NCI-H345 treated with DMSO at 0.1 percent for 48 hours (cell line): ENCODE results near the gene CHRNE.

Experiments used
- DNase-seq: peaks from one replicate; lab custom pipeline; 2025; ENCODE audit not compliant: unreplicated experiment; lab: John Stamatoyannopoulos, UW

The CHRNE gene

DNA sequence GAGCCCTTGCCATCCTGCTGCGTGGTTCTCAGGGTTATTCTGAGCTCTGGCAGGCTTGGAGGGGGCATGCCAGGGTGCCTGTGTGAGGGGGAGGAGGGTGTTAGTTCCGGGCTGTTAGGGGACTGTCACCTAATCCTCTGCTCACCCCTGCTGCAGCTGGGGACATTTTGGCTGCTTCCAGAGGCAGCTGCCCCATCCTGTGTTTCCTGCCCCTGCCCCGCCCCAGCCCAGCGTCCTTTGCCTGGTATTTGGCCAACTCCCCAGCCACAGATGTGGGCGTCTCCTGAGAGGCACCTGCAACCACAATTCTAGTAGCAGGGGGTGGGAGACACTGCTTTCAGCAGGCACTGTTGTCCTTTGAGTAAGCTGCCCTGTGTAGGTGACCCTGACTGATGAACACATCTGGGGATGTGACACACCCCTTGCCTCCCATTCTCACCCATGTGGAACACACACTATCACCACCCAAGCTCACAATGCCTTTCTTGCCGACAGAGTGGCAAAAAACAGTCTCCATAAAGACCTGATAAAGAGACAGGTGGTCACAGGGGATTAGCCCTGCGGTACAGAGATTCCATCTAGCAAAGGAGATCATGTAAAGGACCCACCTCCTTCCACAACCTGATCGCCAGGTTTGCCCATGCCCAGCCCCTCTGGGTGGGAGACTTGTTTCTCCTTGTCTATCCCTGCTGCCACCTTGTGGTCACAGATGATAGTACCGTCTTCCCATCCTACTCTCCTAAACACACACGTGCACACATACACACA, at the start of gene CHRNE:
Gene CHRNE (minus strand): TSS at position 48 of the 768 bp plus-strand sequence. CDS start 35 bp downstream, at position 13.
- DNase-seq: peak; percentile 54

DNA sequence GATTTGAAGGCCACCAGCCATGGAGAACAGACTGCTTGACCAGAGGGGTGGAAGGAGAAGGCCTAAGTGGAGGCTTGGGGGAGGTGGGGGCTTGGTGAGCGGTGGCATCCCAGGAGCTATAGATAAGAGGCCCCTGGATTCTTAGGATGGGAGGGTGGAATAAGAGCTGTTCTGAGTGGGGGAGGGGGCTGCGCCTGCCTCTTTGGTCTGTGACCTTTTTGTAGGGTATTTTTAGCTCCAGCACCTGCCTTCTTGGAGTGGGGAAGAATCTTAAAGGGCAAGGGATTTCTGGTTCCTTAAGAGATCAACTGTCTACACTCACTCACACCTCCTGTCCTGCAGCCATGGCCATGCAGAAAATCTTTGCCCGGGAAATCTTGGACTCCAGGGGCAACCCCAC, 48.6 kb upstream of the CHRNE start:
- no peak for DNase-seq

DNA sequence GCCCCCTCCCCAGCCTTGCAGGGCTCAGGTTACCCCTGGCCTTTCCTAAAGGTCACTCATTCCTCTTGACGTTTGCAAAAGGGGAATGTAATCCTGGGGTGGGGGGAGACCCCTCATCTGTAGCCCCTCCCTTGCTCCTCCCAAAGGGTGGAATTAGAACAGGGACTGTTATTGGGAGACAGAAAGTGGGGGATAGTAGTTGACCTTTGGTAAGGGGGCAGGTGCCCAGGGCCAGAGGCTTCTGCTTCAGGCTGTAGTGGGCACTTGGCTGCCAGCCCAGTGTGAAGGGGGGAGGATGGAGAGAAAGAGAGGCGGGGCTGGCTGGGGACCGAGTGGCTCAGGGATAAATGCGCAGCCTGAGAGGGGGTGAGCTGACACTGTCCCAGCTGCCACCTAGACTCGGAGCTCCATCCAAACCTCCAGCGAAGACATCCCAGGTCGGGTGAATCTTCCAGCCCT, 47.9 kb upstream of the CHRNE start, which contains the start of gene ENO3:
Gene ENO3 (plus strand): TSS at position 374 of the 459 bp plus-strand sequence. CDS start 711 bp downstream, outside the sequence.
- no peak for DNase-seq

DNA sequence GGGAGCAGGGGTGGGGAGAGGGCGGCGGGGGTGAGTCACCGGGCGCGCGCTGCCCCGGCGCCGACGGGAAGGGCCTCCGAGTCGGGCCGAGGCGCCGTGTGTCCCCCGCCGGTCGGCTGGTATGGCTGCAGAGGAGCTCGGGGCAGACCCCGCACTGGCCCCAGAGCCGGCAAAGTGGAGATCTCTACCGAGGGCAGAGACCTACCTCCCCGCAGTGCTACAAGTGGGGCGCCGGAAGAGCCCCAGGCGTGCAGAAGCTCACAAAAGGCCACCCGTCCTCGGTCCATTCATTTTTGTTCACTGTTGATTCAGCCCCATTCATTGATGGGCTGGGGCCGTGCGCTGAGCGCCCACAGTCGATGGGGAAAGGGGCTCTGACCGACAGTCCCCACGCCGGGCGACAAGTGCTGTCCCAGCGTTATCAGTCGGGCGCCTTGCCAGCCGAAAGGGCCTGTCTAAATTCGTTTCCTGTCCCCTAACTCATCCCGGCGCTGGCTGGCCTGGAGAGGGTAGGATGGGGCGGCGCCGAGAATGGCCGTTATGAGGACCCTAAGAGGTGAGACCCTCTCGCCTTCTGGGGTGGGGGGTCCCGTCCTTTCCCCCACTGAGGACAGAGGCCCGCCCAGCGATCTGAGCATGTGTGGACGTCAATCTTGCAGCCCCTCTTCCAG, 47.3 kb upstream of the CHRNE start:
- no peak for DNase-seq

DNA sequence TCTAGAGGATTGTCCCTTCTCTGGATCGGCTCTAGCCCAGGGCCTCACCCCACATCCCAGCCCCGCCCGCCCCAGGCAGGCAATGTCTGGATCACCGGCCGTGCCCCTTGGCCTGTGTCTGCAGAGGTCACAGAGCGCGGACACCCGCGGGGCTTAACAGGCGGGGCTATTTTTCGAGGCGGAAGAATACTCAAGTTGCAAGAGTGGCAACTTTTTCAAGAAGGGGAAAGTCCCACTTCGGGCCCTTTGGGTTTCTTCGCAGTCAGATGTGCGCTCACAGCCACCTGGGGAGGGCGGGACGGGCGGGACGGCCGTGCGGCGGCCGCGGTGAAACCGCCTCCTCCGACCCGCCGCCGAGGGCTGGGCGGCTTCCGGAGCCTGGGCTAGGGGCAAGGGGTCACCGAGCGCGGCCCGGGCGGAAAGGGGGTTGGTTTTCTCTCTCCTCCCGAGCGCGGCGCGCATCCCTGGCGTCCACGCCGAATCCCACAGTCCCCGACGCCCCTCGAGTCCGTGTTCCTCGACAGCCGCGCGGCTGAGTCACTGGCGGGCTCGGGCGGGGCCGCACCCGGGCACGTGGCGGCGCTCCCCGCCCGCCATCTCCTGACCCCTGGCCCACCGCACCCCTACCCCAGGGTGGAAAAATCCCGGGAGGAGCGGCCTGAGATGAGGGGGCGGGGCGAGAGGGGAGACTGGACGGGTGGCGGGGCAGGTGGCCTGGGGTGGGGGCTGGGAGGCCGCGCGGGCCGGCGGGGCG, 46.6 kb upstream of the CHRNE start:
- DNase-seq: no peak

DNA sequence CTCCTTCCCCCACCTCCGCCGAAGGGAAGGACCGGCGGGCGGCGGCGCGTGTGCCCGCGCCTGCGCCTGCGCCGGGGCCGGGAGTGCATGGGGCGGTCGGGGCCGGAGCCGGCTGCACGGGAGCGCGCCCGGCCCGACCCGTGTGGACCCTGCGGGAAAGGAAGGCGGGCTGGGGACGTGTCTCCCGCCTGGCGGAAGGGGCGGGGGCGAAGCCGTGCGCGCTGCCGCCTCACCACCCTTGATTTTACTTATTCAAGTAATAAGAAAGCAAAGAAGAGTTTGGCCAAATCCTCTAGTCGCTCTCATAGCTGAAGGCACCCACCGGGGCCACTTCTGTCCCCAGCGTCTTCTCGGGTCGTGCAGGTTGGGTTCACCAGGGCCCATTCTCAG, 46.0 kb upstream of the CHRNE start:
- peak; percentile 50 for DNase-seq

DNA sequence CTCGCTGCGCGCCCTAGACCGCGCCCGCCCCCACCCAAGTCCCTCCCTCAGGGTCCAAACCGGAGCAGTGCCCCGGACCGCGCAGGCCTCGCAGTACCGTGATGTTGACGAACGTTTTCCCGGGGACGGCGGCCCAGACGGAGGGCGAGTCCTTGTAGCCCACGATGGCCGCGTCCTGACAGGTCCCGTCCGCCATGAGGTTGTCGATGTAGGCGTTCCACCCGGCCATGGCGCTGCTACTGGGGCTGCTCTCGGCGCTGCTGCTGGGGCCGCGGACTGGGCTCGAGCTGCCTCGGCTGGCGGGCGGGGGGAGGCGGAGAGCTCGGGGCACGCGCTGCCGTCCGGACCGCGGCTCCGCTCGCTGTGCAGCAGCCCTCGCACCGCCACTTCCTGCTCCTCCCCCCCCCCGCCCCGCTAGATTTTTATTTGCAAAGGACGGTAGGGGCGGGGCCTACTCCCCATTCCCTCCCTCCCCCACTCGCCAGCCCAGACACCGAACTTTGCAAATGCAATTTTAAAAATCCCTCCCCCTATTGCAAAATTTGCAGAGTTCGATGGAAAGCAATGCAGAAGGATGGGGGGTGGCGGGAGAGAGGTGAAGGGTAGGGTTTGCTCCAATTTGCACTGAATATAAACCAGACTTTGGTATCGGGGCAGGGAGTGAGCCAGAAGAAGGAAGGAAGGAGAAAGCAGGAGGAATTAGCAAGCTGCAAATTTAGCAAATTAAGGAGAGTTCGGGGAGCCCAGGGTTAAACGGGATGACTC, 45.5 kb upstream of the CHRNE start, which contains the start of gene PFN1:
Gene PFN1 (minus strand): TSS at position 365 of the 765 bp plus-strand sequence. CDS start 136 bp downstream, at position 229.
- peak; percentile 65 for DNase-seq

DNA sequence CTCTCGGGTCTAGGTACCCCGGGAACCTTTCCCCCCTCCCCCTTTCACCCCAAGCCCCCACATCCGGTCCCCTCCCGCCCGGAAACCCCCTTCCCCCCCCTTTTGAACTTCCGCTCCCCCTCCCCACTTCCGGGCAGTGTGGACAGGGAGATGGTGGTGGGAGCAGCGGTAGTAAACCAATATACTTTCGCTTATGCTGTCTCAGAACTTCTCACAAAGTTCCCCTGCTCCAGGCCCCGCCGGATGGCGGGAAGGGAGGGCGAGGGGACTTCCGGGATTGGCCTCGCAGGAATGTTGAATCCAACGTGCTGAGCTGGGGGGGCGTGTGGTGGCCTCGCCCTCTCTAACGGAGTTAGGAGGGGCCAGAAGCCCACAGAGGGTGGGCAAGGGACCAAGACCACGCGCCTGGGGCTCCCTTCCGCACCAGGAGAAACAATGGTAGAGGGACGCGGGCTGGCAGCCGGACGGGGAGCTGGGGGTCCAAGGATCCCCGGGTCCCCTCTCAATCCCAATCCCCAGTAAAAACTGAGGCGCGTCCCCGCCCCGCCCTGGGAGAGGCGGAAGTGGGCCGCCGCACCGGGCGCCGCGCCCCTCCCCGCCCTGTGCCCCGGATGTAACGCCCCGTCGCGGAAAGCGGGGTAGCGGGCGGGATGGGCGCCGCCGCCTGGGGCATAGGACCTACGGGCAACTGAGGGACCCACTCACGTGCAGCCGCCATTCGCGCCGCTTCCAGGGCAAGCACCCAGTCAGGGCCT, 44.7 kb upstream of the CHRNE start:
- no peak for DNase-seq

DNA sequence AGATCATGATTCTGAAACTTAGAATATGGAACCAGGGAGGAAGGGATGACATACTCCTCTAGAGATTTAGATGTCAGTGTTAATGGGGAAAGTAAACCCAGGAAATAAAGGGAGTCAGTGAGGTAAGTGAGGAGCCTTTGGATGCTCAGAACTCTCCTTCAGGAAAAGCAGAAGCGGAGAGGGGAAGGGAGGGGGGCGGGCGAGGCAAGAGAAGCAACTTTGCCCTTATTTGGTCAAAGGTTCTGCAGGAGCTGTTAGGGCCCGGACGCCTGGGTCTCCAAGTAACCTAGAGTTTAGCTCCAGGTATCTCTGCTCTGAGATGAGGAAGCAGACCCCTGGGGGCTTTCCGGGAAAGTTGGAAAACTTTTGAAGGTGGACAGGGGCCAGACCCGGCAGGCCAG, 44.1 kb upstream of the CHRNE start:
- no peak for DNase-seq

DNA sequence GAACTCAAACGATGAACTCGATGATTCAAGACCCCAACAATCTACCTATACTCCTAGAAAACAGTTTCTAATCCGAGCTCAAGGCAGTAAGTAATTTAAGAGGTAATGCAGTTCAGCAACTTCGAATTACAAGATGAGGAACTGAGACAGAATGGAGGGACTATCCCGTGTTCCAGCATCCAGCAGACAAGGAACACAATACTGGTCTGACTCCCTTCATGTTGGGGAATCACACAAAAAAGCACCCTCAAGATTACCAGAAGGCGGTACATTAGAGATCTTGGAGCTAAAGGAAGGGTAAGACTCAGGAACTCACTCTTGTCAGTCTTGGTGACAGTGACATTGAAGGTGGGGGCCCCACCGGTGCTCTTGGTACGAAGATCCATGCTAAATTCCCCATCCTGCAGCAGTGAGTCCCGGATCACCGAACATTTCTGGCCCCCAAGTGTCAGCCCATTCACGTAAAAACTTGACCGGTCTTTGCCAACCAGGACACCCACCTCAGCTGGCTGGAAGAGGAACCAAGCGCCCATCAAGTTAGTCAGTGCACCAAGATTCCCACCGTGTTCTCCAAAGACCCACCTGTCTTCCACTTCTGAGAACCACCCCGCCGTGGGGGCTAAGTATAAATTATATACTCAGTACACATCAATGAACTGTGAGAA, 43.5 kb upstream of the CHRNE start:
- no peak for DNase-seq

DNA sequence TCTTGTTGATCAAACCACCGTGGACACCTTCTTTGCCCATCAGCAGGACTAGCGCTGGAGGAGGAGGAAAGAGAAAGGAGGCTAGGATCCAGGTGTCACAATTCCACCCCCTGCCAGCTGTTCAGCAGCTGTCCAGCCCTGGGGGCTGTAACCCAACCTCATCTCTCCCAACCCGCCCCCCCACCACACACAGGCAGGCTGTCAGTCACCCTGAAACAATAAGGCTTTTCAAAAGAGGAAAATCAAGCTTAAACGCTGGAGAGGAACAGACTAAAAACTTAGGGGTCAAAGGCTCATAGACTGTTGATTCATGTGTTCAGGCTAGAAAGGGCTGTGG, 43.0 kb upstream of the CHRNE start:
- no peak for DNase-seq

DNA sequence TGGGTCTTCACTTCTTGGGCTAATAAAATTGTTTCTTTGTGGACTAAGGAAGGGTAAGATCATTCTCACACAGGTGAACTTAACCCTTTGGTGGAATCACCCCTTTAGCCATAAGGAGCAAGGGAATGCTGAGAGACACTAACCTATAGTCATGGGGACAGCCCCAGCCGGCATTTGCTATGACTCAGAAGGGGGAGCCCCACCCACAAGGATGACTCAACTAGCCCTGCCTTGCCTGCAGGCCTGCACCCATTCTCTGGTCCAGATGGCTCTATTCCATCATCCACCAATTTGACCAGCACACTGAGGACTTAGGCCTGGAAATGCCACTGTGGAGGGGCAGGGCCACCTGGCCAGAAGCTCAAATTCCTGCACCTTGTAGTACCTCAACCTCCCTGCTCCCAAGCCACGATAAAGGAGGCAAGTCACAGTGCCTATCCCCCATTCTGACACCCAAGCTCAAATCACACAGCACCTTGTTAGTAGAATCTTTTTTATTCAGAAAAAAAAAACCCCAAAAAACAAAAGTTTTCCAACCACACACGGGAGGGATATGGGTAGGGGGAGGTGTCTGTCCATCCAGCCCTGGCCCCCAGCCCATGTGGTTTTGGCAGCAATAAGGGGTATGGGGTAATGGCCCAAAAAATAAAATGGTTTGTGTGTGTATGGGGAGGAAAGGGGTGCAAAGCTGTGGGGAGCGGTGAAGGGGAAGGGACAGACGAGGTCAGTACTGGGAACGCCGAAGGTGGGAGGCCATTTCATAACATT, 42.5 kb upstream of the CHRNE start:
- no peak for DNase-seq

DNA sequence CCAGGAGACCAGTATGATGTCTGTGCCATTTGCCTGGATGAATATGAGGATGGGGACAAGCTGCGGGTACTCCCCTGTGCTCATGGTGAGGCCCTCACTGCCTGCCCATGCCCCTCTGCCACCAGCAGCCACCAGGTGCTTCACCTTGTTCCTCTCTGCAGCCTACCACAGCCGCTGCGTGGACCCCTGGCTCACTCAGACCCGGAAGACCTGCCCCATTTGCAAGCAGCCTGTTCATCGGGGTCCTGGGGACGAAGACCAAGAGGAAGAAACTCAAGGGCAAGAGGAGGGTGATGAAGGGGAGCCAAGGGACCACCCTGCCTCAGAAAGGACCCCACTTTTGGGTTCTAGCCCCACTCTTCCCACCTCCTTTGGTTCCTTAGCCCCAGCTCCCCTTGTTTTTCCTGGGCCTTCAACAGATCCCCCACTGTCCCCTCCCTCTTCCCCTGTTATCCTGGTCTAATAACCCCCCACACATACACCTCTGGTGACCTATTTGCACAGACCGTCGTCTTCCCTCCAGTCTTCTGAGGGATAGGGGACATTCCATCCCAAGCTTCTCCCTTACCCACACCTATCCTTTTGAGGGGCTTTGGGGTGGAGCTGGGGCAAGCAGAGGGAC, 41.8 kb upstream of the CHRNE start:
- DNase-seq: no peak

DNA sequence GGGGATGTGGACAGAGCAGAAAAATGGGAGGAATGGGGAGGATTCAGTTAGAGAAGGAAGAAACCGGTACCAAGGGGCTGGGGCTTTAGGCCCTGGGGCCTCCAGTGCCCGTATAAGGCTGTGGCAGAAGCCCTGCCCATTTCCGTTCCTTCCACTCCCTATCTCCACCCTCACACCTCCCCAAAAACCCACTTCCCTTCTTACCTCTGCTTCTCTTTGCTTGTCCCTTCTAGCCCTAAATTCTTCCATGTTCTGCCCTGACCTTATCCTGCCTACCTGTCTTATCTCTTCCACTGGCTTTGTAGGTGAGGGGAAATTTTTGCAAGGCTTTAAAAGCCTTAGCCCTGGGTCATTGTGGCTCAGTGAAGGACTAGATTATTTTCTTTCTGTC, 41.3 kb upstream of the CHRNE start:
- DNase-seq: no peak

DNA sequence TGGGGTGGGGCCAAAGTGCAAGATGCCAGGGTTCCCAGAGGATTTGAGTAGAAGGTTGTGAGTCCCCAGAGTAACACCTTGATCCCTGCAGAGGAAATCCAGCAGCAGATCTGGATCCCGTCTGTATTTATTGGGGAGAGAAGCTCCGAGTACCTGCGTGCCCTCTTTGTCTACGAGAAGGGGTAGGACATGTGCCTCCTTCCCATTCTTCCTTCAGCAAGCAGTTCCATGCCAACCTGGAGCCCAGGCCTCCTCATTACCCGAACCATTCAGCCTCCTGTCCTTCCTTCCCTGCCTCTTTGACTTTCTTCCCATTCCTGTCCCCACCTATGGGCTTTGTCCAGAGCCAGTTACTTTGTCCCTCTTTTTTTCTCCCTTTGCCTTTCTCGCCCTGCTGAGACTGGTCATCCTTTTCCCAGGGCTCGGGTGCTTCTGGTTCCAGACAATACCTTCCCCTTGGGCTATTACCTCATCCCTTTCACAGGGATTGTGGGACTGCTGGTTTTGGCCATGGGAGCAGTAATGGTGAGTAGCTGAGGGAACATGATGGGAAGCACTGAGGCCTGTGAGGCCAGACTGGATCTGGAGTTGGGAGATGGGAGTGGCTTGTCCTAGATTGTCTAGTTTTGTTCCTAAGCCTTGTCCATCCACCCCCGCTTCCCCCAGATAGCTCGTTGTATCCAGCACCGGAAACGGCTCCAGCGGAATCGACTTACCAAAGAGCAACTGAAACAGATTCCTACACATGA, 40.0 kb upstream of the CHRNE start:
- DNase-seq: no peak

DNA sequence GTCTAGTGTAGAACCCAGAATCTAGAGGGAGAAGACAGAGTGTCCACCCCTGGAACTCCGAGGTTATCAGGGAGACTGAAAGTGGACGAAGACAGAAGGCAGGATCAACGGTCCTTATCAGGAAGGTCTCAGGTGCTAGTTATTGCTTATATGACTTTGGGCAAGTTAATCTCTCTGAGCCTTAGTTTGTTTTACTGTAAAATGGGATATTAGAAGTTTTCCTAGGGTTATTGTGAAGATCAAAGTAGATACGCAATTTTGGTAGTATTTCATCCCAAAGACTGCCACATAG, 38.4 kb upstream of the CHRNE start:
- no peak for DNase-seq

DNA sequence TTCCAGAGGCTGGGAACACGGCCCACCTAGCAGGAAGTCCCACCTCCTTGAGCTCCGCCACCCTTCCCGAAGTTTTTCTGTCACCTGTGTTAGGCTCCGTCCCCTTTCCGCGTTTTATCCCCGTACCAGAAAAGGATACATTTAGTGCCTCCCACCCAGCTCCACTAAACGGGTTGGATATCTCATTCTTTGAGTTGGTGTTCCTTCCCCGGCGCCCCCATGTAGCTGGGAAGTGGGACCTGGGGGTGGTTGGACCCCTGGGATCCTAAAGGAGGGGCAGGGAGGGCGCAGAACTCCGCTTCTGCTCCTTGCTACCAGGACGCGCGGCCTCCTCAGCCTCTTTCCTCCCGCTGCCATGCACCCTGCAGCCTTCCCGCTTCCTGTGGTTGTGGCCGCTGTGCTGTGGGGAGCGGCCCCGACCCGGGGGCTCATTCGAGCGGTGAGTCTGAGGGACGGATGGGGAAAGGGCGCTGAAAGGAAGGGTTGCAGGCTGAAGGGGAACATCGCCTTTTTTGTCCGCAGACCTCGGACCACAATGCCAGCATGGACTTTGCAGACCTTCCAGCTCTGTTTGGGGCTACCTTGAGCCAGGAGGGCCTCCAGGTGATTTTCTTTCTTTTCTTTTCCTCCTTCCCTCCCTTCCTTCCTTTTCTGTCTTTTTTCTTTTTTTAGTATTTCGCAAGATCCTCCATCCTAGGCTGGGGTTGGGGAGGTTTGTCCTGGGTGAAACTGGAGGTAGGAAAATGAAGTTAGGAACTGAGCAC, 37.8 kb upstream of the CHRNE start:
- peak; percentile 81 for DNase-seq
